MM.1S (cell line): ENCODE measurements around the gene KBTBD6.

Source experiments
- EZH2phosphoT487 ChIP-seq: fragments of 300-600 bp; sonication (generic); IDR thresholded peaks from 2 replicates; pipeline ENCODE4 v1.6.1; 2018; ENCODE audit warnings: antibody characterized with exemption, low read length
- TF ChIP-seq, protein P1 (sequence below): fragments of 300-600 bp; sonication (generic); IDR thresholded peaks from 2 replicates; pipeline ENCODE4 v1.5.1; 2016; ENCODE audit warnings: antibody characterized with exemption, low read length, mixed read lengths

DNA sequence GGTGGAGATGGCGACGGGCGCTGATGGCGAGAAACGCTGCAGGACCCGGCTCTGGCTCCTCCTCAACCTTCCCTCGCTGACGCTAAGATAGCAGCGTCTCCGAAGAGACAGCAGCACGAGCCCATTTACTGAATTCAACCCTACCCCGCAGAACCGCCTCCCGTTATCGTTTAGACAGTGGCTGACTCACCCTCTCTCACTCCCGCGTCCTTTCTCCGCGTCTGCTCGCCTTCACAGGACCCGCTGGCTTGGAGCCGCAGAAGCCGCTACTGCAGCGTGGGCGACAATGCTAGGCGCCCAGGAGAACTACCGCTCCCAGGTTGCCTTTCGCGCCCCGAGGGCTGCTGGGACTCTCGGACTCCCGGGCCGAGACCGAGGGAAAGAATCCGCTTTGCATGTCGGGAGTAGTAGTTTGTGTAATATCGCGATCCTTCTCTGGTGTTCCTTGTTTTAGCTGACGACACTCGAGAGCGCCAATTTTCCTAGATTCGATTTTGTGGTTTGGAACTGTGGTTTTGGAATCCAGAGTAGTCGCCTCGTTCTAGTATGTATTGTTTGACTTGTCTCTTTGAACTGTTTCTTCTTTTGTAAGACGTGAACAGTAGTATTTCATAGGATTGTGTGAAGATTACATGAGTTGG, at the start of gene KBTBD6:
- no peak for TF ChIP-seq EZH2phosphoT487
- TF ChIP-seq, protein P1, sequence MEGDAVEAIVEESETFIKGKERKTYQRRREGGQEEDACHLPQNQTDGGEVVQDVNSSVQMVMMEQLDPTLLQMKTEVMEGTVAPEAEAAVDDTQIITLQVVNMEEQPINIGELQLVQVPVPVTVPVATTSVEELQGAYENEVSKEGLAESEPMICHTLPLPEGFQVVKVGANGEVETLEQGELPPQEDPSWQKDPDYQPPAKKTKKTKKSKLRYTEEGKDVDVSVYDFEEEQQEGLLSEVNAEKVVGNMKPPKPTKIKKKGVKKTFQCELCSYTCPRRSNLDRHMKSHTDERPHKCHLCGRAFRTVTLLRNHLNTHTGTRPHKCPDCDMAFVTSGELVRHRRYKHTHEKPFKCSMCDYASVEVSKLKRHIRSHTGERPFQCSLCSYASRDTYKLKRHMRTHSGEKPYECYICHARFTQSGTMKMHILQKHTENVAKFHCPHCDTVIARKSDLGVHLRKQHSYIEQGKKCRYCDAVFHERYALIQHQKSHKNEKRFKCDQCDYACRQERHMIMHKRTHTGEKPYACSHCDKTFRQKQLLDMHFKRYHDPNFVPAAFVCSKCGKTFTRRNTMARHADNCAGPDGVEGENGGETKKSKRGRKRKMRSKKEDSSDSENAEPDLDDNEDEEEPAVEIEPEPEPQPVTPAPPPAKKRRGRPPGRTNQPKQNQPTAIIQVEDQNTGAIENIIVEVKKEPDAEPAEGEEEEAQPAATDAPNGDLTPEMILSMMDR, result no peak
